IPS-20b (cell line): ENCODE results near the gene UBE2O.
A peak's percentile ranks its signal among the peaks of the same experiment; 100 is the strongest.

ENCODE experiments used
- H3K27ac ChIP-seq: one replicate; pipeline ENCODE4 v1.5.1; 2013; ENCODE audit warnings: low read length
- H3K27me3 ChIP-seq: 2 replicates; pipeline ENCODE4 v1.6.1; 2013; ENCODE audit warnings: mild to moderate bottlenecking, low read length, inconsistent platforms; ENCODE audit not compliant: insufficient read depth
- H3K36me3 ChIP-seq: 2 replicates; pipeline ENCODE4 v1.6.1; 2013; ENCODE audit warnings: low read depth, mild to moderate bottlenecking, inconsistent platforms, low read length, moderate library complexity; ENCODE audit not compliant: insufficient read depth
- H3K4me1 ChIP-seq: 2 replicates; pipeline ENCODE4 v1.6.1; 2013; ENCODE audit warnings: mild to moderate bottlenecking, control low read depth, inconsistent platforms, low read length, moderate library complexity; ENCODE audit not compliant: insufficient read depth
- H3K4me3 ChIP-seq: 2 replicates; pipeline ENCODE4 v1.5.1; 2013; ENCODE audit warnings: mild to moderate bottlenecking, low read length, inconsistent platforms
- H3K9ac ChIP-seq: 2 replicates; pipeline ENCODE4 v1.6.1; 2013; ENCODE audit warnings: low read depth, mild to moderate bottlenecking, inconsistent platforms, low read length, moderate library complexity
- H3K9me3 ChIP-seq: 2 replicates; pipeline ENCODE4 v1.6.1; 2013; ENCODE audit warnings: mild to moderate bottlenecking, low read depth, low read length, inconsistent platforms; ENCODE audit not compliant: insufficient read depth

The UBE2O gene

DNA sequence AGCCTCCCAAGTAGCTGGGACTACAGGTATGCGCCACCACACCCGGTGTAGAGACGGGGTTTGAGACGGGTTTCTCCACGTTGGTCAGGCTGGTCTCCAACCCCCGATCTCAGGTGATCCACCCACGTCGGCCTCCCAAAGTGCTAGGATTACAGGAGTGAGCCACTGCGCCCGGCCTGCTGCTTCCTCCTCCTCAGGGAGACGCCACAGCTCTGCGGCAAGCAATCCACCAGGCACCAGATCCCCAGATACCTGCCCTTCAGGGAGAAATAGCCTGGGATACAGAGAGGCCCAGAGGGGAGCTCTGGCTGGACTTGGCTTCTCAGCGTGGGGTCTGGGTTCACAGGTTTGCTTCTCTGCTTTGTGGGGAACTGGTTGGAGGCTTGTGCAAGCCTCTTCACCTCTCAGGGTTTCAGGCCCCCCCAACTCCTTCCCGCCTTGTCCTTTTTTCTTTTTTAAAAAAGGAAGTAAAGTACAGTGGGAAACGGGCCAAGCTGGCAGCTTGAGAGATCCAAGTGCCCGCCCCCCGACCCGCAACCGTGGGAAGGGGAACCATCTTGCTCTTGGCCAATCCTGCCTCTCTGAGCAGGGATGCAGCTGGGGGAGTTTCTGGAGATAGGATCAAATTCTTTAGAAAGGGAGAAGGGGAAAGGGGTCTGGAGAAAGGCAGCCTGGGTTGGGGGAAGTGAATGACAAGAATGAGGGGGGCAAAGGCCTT lies 71.2 kb downstream of the UBE2O start:
- peak overlapping the region; percentile 24; the same call in 1 of the 2 replicates for H3K9ac ChIP-seq
- H3K27me3 ChIP-seq, result peaks cover 62% of the 10 kb centered on the region
- H3K36me3 ChIP-seq, result no peaks in the 10 kb centered on the region
- no peak overlapping the region for H3K27ac ChIP-seq
- H3K4me1 ChIP-seq, result peaks cover 2% of the 10 kb centered on the region; the same call in 1 of the 2 replicates
- no peaks in the 10 kb centered on the region for H3K9me3 ChIP-seq
- peak overlapping the region; percentile 74; the same call in 1 of the 2 replicates for H3K4me3 ChIP-seq

DNA sequence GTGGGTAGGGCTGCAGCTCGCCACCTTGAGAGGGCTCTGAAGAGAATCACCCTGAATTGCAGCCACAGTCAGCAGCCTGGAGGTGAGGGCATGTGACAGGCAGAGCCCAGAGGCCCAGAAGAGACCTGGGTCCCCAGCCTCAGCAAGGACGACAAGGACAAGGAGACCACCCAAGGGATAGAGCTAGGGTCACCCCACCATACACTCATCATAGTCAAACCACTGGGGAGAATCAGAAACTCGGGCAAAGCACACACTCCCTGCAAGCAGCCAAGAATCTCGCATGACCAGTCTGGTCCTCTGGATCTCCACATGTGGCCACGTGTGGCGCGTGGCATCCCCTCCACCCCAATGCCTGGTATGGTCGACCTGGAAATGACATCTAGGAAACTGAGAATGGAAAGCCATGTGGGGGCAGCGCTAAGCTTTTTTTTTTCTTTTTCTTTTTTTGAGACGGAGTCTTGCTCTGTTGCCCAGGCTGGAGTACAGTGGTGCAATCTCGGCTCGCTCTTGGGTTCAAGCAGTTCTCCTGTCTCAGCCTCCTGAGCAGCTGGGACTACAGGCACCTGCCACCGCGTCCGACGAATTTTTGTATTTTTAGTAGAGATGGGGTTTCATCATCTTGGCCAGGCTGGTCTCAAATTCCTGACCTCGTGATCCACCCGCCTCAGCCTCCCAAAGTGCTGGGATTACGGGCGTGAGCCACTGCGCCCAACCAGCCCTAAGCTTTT lies 73.1 kb downstream of the UBE2O start:
- Histone ChIP-seq H3K27me3 (peaks cover 43% of the 10 kb centered on the region), H3K9ac (no peak overlapping the region), H3K4me3 (no peak overlapping the region), H3K9me3 (no peaks in the 10 kb centered on the region), H3K36me3 (no peaks in the 10 kb centered on the region), H3K4me1 (peaks cover 2% of the 10 kb centered on the region; the same call in 1 of the 2 replicates), H3K27ac (no peak overlapping the region)

DNA sequence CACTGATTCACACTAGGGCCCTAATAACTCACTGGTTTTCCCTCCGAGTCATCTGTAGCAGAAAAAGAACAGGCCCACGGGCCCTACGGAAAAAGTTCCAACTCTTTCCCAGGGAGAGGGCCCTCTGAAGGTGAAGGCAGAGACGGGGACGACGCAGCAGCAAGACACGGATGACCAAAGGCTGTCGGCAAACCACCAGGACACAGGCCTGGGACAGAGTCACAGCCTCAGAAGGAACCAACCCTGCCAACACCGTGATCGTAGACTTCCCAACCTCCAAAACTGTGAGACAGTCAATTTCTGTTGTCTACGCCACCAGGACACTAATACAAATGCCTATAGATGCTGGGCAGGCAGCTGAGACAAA lies 73.7 kb downstream of the UBE2O start:
- Histone ChIP-seq H3K27me3 (peaks cover 37% of the 10 kb centered on the region), H3K9me3 (no peaks in the 10 kb centered on the region), H3K4me3 (no peak overlapping the region), H3K36me3 (no peaks in the 10 kb centered on the region), H3K9ac (no peak overlapping the region), H3K27ac (no peak overlapping the region), H3K4me1 (peaks cover 2% of the 10 kb centered on the region; the same call in 1 of the 2 replicates)

DNA sequence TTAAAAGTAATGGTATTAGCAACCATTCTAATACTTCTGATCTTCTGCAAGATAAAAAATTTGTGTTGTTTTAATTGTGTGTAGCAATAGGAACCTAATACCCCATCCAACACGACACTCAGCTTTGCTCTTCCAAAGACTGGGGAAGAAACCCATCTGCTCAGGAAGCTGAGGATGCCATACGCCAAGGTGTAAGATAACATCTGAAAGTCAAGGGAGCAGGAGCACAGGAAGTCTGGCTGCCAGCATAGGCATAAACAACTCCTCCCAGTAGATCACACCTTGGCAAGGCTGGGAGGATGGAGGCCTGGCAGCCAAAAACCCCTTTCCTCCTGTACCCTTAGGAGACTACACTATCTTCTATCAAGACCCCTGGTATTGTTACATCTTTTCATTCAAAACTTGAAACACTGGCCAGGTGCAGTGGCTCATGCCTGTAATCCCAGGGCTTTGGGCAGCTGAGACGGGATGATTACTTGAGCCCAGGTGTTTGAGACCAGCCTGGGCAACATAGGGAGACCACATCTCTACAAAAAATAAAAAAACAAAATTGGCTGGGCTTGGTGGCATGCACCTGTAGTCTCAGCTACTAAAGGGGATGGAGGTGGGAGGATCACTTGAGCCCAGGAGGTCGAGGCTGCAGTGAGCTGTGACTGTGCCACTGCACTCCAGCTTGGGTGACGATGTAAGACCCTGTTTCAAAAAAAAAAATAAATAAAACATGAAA lies 74.2 kb downstream of the UBE2O start:
- peaks cover 32% of the 10 kb centered on the region for H3K27me3 ChIP-seq
- H3K27ac ChIP-seq, result no peak overlapping the region
- no peaks in the 10 kb centered on the region for H3K9me3 ChIP-seq
- H3K9ac ChIP-seq, result no peak overlapping the region
- H3K36me3 ChIP-seq, result no peaks in the 10 kb centered on the region
- no peak overlapping the region for H3K4me3 ChIP-seq
- peaks cover 2% of the 10 kb centered on the region; the same call in 1 of the 2 replicates for H3K4me1 ChIP-seq

DNA sequence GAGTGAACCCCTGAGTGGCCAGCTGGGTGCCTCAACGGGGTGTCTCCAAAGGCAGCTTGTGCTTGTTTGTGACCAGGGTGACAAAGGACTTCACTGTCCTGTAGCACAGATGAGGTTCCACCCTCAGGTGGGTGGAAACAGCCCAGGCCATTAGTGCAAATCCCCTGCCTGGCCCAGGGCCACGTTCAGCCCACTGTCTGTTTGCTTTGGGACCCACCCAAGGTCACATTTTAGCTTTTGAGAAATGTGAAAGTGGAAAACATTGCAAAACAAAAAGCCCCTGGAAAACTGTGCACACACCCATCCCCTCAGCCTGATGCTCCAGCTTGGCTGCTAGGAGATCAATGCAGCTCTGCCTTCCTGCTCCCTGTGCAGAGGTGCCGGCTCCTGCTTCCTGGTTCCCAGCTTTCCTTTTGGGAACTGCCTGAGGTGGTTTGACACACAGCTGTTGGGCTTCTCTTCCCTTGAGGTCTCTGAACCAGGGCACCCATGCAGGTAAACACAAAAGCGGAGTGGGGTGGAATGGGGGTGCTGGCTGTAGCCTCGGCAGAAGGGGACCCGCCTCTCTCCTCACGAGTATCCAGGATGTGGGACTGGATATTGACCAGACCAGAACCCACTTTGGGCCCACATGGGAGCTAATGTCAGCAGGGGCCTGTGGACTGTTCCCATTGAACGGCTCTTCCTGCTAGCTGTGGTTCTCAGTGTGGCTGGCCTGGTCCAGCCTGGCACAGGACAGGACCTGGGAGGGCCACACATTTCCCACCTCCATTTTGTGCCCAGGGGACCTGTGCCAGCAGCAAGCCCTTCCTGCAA lies 76.4 kb downstream of the UBE2O start:
- no peak overlapping the region for H3K4me3 ChIP-seq
- H3K9ac ChIP-seq, result no peak overlapping the region
- no peaks in the 10 kb centered on the region for H3K9me3 ChIP-seq
- H3K36me3 ChIP-seq, result no peaks in the 10 kb centered on the region
- H3K27ac ChIP-seq, result no peak overlapping the region
- no peaks in the 10 kb centered on the region for H3K4me1 ChIP-seq
- H3K27me3 ChIP-seq, result peaks cover 10% of the 10 kb centered on the region

DNA sequence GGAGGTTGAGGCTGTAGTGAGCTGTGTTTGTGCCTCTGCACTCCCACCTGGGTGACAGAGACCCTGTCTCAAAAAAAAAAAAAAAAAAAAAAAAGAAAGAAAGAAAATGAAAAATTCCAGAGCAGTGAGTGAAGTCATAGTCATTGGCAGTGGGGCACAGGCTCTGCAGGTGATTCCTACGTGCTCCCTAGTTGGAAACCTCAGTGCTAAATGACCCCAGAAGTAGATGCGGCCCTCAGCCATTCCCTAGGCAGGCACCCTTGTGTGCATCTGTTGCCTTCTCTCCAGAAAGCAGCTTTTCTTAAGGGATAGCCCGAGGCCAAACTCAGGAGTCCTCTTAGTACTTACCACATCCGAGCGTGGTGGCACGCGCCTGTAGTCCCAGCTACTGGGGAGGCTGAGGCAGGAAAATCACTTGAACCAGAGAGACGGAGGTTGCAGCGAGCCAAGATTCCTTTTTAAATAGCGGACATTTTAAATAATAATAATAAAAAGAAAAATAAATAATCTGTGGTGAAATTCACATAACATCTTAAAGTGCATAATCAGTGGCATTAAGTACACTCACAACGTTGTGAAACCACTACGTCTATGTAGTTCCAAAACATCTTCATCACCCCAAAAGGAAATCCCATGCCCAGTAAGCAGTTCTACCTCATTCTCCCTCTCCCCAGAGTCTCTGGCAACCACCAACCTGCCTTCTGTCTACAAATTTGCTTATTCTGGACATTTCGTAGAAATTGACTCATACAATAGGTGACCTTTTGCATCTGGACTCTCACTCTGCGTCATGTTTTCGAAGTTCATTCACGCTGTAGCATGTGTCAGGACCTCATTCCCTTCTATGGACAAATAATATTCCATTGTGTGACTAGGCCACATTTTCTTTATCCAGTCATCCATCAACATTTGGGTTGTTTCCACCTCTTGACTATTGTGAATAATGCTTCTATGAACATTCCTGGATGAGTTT lies 81.0 kb downstream of the UBE2O start:
- H3K27ac ChIP-seq, result no peak overlapping the region
- H3K9ac ChIP-seq, result no peak overlapping the region
- no peak overlapping the region for H3K4me3 ChIP-seq
- H3K9me3 ChIP-seq, result no peaks in the 10 kb centered on the region
- no peaks in the 10 kb centered on the region for H3K4me1 ChIP-seq
- no peaks in the 10 kb centered on the region for H3K27me3 ChIP-seq
- no peaks in the 10 kb centered on the region for H3K36me3 ChIP-seq

DNA sequence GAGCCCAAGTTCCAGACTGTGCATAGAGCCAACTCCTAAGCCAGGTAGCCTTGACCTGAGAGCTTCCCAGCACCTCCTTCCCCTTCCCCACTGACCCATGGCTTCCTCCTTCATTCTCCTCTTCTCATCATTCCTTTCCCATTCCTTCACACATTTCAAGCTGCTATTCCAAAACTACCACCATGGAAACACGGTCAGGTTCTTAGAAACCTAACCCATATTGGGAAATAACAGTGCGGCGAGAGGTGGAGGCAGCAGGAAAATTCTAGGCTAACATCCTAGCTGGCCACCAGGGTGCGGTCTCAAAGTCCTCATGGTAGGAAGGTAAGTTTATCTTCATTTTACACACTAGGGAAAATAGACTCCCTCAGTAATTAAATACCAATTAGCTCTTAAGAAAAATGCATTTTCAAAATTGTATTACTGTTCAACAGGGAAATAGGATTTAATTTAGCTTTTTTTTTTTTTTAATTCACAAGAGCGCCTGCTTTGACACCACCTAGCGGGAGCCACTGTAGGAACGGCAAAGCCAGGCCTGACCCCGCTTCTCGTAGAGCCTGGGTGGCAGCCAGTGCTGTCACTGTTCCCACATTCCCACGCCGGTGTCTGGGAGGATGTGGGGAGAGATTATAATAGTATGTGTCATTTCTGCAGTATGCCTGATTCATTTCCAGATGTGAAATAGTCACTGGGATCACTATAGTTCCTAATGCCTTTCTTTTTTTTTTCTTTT lies 82.5 kb downstream of the UBE2O start:
- H3K4me1 ChIP-seq, result no peaks in the 10 kb centered on the region
- H3K9me3 ChIP-seq, result no peaks in the 10 kb centered on the region
- no peak overlapping the region for H3K4me3 ChIP-seq
- no peaks in the 10 kb centered on the region for H3K36me3 ChIP-seq
- H3K27me3 ChIP-seq, result no peaks in the 10 kb centered on the region
- no peak overlapping the region for H3K27ac ChIP-seq
- no peak overlapping the region for H3K9ac ChIP-seq

DNA sequence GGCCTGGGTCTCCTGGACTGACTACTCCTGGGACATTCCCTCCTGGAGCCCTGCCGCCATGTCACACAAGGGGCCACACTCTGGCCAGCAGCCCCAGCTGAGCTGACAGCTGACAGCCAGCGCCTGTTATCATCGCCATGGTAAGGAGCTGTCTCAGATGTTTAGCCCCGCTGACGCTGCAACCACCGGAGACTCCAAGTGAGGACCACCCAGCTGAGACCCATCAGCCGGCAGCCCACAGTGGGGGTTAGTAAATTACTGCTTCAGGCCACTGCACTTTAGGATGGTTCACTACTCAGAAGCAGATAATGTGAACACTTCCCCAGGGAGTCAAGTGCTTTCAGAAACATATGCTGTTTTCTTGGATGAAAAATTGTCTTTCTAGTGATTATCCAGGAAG lies 83.1 kb downstream of the UBE2O start:
- Histone ChIP-seq H3K4me3 (no peak overlapping the region), H3K9ac (no peak overlapping the region), H3K36me3 (no peaks in the 10 kb centered on the region), H3K27me3 (no peaks in the 10 kb centered on the region), H3K27ac (no peak overlapping the region), H3K4me1 (no peaks in the 10 kb centered on the region), H3K9me3 (no peaks in the 10 kb centered on the region)

DNA sequence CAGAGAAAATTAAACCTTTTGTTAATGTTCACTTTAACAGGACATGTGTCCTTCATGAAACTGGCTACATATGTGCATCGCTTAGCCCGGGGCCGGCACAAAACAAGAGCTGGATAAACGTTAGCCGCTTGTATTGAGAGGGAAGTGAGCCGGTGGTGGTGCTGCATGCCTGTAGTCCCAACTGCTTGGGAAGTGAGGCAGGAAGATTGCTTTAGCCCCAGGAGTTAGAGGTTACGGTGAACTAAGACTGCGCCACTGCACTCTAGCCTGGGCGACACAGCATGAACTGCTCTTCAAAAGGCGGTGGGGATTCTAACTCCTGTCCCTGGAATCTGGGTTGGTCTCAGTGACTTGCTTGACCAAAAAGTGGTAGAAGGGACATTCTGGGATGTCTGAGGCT lies 83.6 kb downstream of the UBE2O start:
- Histone ChIP-seq H3K4me3 (no peak overlapping the region), H3K27ac (no peak overlapping the region), H3K36me3 (no peaks in the 10 kb centered on the region)

DNA sequence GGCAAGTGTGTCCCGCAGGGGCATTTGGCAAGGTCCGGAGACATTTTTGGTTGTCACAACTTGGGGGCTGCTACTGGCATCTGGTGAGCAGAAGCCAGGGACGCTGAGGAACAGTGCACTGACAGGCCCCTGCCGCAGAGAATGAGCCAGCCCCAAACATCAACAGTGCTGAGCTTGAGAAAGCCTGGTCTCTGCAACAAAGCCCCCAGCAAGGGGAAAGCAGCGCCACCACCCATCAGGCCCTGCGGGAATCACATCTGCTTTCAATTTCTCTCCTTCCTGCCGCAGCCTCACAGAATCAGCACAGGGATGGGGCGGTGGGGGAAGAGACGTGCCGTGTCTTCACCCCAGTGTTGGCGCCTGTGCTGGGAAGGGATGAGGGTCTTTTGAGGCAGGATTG lies 84.4 kb downstream of the UBE2O start:
- no peak overlapping the region for H3K4me3 ChIP-seq
- H3K27me3 ChIP-seq, result no peaks in the 10 kb centered on the region
- no peaks in the 10 kb centered on the region for H3K4me1 ChIP-seq
- no peak overlapping the region for H3K27ac ChIP-seq
- H3K9ac ChIP-seq, result no peak overlapping the region
- no peaks in the 10 kb centered on the region for H3K9me3 ChIP-seq
- H3K36me3 ChIP-seq, result no peaks in the 10 kb centered on the region

More for the DNA sequence above, 83.6 kb downstream of the UBE2O start:
- Histone ChIP-seq H3K9ac (no peak overlapping the region), H3K9me3 (no peaks in the 10 kb centered on the region), H3K4me1 (no peaks in the 10 kb centered on the region), H3K27me3 (no peaks in the 10 kb centered on the region)
